SK-N-SH (cell line): ENCODE results near the gene RAB3B. TPM values are rescaled to one million over a fixed set of nuclear protein-coding genes. Genes with fewer than 3 reads are reported as not detected.
A peak's percentile ranks its signal among the peaks of the same experiment; 100 is the strongest.

Experiments
- CTCF ChIA-PET: fragments of 300-600, 350-600 bp; formaldehyde crosslinking; extraction: SDS; loops from one replicate; lab custom pipeline; 2021; lab: Yijun Ruan, JAX
- POLR2A ChIA-PET: fragments of 350-600 bp; sonication (Branson Sonifier 250); formaldehyde crosslinking; extraction: SDS; loops from one replicate; lab custom pipeline; 2020; ENCODE audit warnings: antibody characterized with exemption, inconsistent platforms; lab: Yijun Ruan, JAX
- DNase-seq: peaks from one replicate; pipeline ENCODE4 v3.0.0; 2012
- H2AFZ ChIP-seq: fragments of 200-600 bp; sonication (generic); 2 replicates; pipeline ENCODE4 v1.8.1; 2016; ENCODE audit warnings: antibody characterized with exemption, mild to moderate bottlenecking, low read depth
- H3F3A ChIP-seq: fragments of 200-600 bp; sonication (generic); replicated peaks from 2 replicates; pipeline ENCODE3; 2016; ENCODE audit warnings: antibody characterized with exemption, mild to moderate bottlenecking; ENCODE audit not compliant: insufficient read depth
- H3K27ac ChIP-seq, 2 experiments: fragments of 200-500 bp in 1 of 2; fragments of 200-600 bp in 1 of 2; sonication (Bioruptor generic) in 1 of 2; sonication (generic), shearing (Covaris generic) in 1 of 2; 2 replicates each; pipeline versions ENCODE4 v1.5.1 to v1.6.1; 2014 to 2016; ENCODE audit warnings: low read depth in 2 of 2, inconsistent platforms in 1 of 2, low read length in 1 of 2, mild to moderate bottlenecking in 1 of 2, mixed read lengths in 1 of 2
- H3K27me3 ChIP-seq: fragments of 200-600 bp; sonication (generic), shearing (Covaris generic); 2 replicates; pipeline ENCODE4 v1.6.1; 2016; ENCODE audit warnings: mixed run types; ENCODE audit not compliant: insufficient read depth
- H3K36me3 ChIP-seq, 2 experiments: fragments of 200-500 bp in 1 of 2; fragments of 200-600 bp in 1 of 2; sonication (Bioruptor generic) in 1 of 2; sonication (generic) in 1 of 2; replicated peaks in 1 of 2; 2 replicates each; pipeline versions ENCODE3 to v1.5.1; 2014 to 2016; ENCODE audit warnings: low read length in 1 of 2, mild to moderate bottlenecking in 1 of 2; ENCODE audit not compliant: insufficient read depth in 2 of 2, control insufficient read depth in 1 of 2
- H3K4me1 ChIP-seq, 2 experiments: fragments of 200-500 bp in 1 of 2; fragments of 200-600 bp in 1 of 2; sonication (Bioruptor generic) in 1 of 2; sonication (generic), shearing (Covaris generic) in 1 of 2; 2 replicates each; pipeline versions ENCODE4 v1.5.1 to v1.6.1; 2014 to 2016; ENCODE audit warnings: low read depth in 1 of 2, low read length in 1 of 2, mixed run types in 1 of 2; ENCODE audit not compliant: insufficient read depth in 2 of 2, control insufficient read depth in 1 of 2
- H3K4me2 ChIP-seq: fragments of 200-600 bp; sonication (generic), shearing (Covaris generic); 2 replicates; pipeline ENCODE4 v1.6.1; 2017; ENCODE audit warnings: mixed run types
- H3K4me3 ChIP-seq, 2 experiments: fragments of 200-500 bp in 1 of 2; fragments of 200-600 bp in 1 of 2; sonication (Bioruptor generic) in 1 of 2; sonication (generic), shearing (Covaris generic) in 1 of 2; 2 replicates each; pipeline versions ENCODE4 v1.5.1 to v1.8.1; 2014 to 2016; ENCODE audit warnings: low read depth in 2 of 2, inconsistent platforms in 1 of 2, low read length in 1 of 2, mild to moderate bottlenecking in 1 of 2, mixed read lengths in 1 of 2, moderate library complexity in 1 of 2
- H3K79me2 ChIP-seq: fragments of 200-600 bp; sonication (generic); 2 replicates; pipeline ENCODE4 v1.8.1; 2017; ENCODE audit warnings: mild to moderate bottlenecking; ENCODE audit not compliant: insufficient read depth
- H3K9ac ChIP-seq: fragments of 200-600 bp; sonication (generic); 2 replicates; pipeline ENCODE4 v1.6.1; 2017; ENCODE audit warnings: mixed run types
- H3K9me2 ChIP-seq: fragments of 200-600 bp; sonication (generic); 2 replicates; pipeline ENCODE4 v1.6.1; 2017; ENCODE audit warnings: mixed run types
- H3K9me3 ChIP-seq: fragments of 200-600 bp; sonication (generic); 2 replicates; pipeline ENCODE4 v1.6.1; 2017; ENCODE audit warnings: mixed run types, mild to moderate bottlenecking, moderate library complexity
- H4K20me1 ChIP-seq: fragments of 200-600 bp; sonication (generic); 2 replicates; pipeline ENCODE4 v1.6.1; 2017; ENCODE audit warnings: mild to moderate bottlenecking, mixed run types; ENCODE audit not compliant: insufficient read depth
- EP300 ChIP-seq, 2 experiments: IDR thresholded peaks; 2 replicates each; pipeline versions ENCODE4 v1.4.0 to v1.6.1; 2012; ENCODE audit warnings: borderline replicate concordance in 1 of 2, low read depth in 1 of 2, low read length in 1 of 2
- FOSL2 ChIP-seq: IDR thresholded peaks from 2 replicates; pipeline ENCODE4 v1.4.0; 2012; ENCODE audit warnings: low read depth, mild to moderate bottlenecking, moderate library complexity, borderline replicate concordance
- GABPA ChIP-seq: IDR thresholded peaks from 2 replicates; pipeline ENCODE4 v1.4.0; 2012; ENCODE audit warnings: low read depth, mild to moderate bottlenecking
- GATA2 ChIP-seq: sonication (generic); formaldehyde crosslinking; IDR thresholded peaks from 2 replicates; pipeline ENCODE4 v1.5.0; 2020; ENCODE audit warnings: mild to moderate bottlenecking, missing genetic modification reagents
- JUND ChIP-seq: IDR thresholded peaks from 2 replicates; pipeline ENCODE4 v1.4.0; 2012
- MXI1 ChIP-seq: IDR thresholded peaks from 2 replicates; pipeline ENCODE4 v1.6.1; 2012; ENCODE audit warnings: mild to moderate bottlenecking, low read depth, low read length, improper control_type of control experiment
- NRF1 ChIP-seq: IDR thresholded peaks from 2 replicates; pipeline ENCODE4 v1.6.1; 2012; ENCODE audit warnings: low read depth, mild to moderate bottlenecking, low read length
- RFX5 ChIP-seq: IDR thresholded peaks from 2 replicates; pipeline ENCODE4 v1.6.1; 2012; ENCODE audit warnings: mild to moderate bottlenecking, improper control_type of control experiment, low read length
- RXRA ChIP-seq: IDR thresholded peaks from 2 replicates; pipeline ENCODE4 v1.4.0; 2012; ENCODE audit warnings: low read depth, mild to moderate bottlenecking, borderline replicate concordance
- TCF12 ChIP-seq: IDR thresholded peaks from 2 replicates; pipeline ENCODE4 v1.4.0; 2012
- YY1 ChIP-seq: IDR thresholded peaks from 2 replicates; pipeline ENCODE4 v1.4.0; 2012; ENCODE audit warnings: low read depth, mild to moderate bottlenecking
- WGBS: methylation state at CpG from one replicate; pipeline ENCODE4 v1.1.6; 2017; ENCODE audit warnings: low lambda C conversion rate; 5-methylcytosine and 5-hydroxymethylcytosine counted together
- polyA plus RNA-seq, 3 experiments: library from polyadenylated mRNA; depleted of rRNA; stranded (reverse); fragments of >200 nt; gene quantifications; 2 replicates each; pipeline ENCODE4 v1.2.3, GENCODE V29; 2012
- TF ChIP-seq, protein P1 (sequence below): IDR thresholded peaks from 2 replicates; pipeline ENCODE4 v1.4.0; 2012; ENCODE audit warnings: low read depth, borderline replicate concordance
- TF ChIP-seq, protein P2 (sequence below): IDR thresholded peaks from 2 replicates; pipeline ENCODE4; 2012
- TF ChIP-seq, protein P3 (sequence below): IDR thresholded peaks from 2 replicates; pipeline ENCODE4 v1.4.0; 2012; ENCODE audit warnings: low read depth

RAB3B gene
- polyA plus RNA-seq, 1 of the 3 experiments (the other 2 are of a cell fraction): 10.2 TPM

DNA sequence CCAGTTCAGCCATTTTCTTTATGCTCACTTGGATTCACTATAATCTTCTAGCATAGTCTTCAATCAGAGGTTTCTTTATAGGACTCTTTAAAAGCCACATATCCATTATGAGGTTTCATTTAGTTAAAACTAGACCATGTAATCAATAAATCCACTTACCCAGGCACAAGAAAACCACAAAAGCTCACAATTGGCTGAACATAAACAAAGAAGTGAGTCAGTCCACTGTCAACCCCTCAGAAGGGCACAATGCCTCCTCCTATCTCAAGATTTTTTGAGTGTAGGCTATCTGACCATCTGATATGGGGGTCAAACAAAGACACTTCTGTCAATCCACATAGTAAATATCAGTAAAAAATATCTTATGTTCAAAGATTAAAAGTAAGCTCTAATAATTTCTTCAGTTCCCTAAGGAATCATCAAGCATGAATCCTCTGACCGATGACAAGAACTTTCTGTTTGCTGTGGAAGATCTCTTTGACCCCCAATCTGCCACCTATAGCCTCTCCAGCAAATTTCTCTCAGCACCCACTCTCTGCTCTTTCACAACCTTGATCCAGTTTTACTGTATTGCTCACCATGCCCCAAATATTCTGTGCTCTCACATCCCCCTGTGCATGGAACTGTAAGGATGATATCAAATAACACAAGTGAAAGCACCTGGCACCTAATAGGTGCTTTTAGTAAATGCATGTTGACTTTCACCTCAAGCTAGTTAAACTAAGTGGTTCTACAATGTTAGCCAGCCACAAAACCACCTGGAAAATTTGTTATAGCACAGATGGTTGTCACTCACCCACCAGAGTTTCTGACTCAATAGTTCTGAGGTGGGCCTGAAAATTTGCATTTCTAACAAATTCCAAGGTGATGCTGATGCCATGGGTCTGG lies 16.7 kb downstream of the RAB3B start:
- no peak overlapping the region for H3K4me2 ChIP-seq
- H3K9me3 ChIP-seq: no peaks in the 10 kb centered on the region
- TF ChIP-seq FOSL2 (peak; percentile 35; the same call in 1 of the 2 replicates), YY1 (no peak), RFX5 (no peak), GABPA (no peak), TCF12 (peak; percentile 33; the same call in 1 of the 2 replicates), MXI1 (no peak), RXRA (peak; percentile 72), EP300 (IDR thresholded peaks at IDR 0.05; ENCODE audit: borderline replicate concordance in 1 of 2, low read depth in 1 of 2, low read length in 1 of 2) (no peak), GATA2 (no peak), NRF1 (no peak), JUND (peak; percentile 43)
- TF ChIP-seq, protein P1, sequence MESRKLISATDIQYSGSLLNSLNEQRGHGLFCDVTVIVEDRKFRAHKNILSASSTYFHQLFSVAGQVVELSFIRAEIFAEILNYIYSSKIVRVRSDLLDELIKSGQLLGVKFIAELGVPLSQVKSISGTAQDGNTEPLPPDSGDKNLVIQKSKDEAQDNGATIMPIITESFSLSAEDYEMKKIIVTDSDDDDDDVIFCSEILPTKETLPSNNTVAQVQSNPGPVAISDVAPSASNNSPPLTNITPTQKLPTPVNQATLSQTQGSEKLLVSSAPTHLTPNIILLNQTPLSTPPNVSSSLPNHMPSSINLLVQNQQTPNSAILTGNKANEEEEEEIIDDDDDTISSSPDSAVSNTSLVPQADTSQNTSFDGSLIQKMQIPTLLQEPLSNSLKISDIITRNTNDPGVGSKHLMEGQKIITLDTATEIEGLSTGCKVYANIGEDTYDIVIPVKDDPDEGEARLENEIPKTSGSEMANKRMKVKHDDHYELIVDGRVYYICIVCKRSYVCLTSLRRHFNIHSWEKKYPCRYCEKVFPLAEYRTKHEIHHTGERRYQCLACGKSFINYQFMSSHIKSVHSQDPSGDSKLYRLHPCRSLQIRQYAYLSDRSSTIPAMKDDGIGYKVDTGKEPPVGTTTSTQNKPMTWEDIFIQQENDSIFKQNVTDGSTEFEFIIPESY: no peak
- TF ChIP-seq, protein P2, sequence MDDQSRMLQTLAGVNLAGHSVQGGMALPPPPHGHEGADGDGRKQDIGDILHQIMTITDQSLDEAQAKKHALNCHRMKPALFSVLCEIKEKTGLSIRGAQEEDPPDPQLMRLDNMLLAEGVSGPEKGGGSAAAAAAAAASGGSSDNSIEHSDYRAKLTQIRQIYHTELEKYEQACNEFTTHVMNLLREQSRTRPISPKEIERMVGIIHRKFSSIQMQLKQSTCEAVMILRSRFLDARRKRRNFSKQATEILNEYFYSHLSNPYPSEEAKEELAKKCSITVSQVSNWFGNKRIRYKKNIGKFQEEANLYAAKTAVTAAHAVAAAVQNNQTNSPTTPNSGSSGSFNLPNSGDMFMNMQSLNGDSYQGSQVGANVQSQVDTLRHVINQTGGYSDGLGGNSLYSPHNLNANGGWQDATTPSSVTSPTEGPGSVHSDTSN: peak; percentile 36; the same call in 1 of the 2 replicates
- TF ChIP-seq, protein P3, sequence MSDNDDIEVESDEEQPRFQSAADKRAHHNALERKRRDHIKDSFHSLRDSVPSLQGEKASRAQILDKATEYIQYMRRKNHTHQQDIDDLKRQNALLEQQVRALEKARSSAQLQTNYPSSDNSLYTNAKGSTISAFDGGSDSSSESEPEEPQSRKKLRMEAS: no peak
- peaks cover 0 to 27% of the 10 kb centered on the region in 2 experiments; a peak in 2 of 4 replicates for H3K4me1 ChIP-seq
- no peak overlapping the region for H2AFZ ChIP-seq
- no peaks in the 10 kb centered on the region for H4K20me1 ChIP-seq
- ChIA-PET CTCF (interaction anchor here (0.6 kb wide), 1 partner anchor 1379 kb away, joined by 3 read pairs; no protein-coding TSS in a partner anchor), POLR2A (no interaction called here)
- no peaks in the 10 kb centered on the region for H3K9me2 ChIP-seq
- DNase-seq: no peak
- peaks cover 29% of the 10 kb centered on the region for H3F3A ChIP-seq
- peaks cover 6 to 12% of the 10 kb centered on the region in 2 experiments for H3K36me3 ChIP-seq
- H3K27me3 ChIP-seq: no peaks in the 10 kb centered on the region
- 81% methylated on average over 1 of the region's 1 CpG for WGBS
- peaks cover 56% of the 10 kb centered on the region for H3K79me2 ChIP-seq
- no peak overlapping the region for H3K4me3 ChIP-seq
- H3K9ac ChIP-seq: no peak overlapping the region
- peak overlapping the region in 1 of 2 experiments; percentile 54; a peak in 2 of 4 replicates for H3K27ac ChIP-seq
